ENCODE results near the gene KCND3.
A peak's percentile ranks its signal among the peaks of the same experiment; 100 is the strongest.

Gene KCND3

DNA sequence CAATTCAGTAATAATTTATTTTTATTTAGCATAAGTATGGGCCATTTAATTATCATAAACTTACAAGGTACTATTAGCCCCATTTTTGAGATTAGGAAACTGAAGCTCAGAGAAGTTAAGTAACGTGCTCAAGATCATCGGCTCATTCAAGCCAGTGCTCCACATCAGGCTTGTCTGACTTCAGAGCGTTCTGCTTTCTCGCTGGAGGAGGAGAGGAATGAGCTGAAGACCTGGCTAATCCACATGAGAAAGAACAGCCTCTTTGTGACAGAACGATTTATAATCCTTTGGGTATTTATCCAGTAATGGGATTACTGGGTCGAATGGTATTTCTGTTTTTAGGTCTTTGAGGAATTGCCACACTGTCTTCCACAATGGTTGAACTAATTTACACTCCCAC, 194.1 kb downstream of the KCND3 start:
- Histone ChIP-seq H3K27ac (no peak overlapping the region), H3K36me3 (no peaks in the 10 kb centered on the region), H3K27me3 (no peaks in the 10 kb centered on the region), H3K4me3 (no peak overlapping the region), H3K9me3 (no peaks in the 10 kb centered on the region), H3K4me1 (no peaks in the 10 kb centered on the region)
- TF ChIP-seq CTCF (IDR thresholded peaks at IDR 0.05) = no peak
- peak in 1 of 2 donors; percentile 10 for DNase-seq
- intact Hi-C loops (cut with DNase I; ENCODE audit: low total_unique reads) = loop anchor here (10.0 kb wide), 1 partner anchor 199 kb away; no protein-coding TSS in a partner anchor

- TF ChIP-seq CTCF (IDR thresholded peaks at IDR 0.05) = no peak
- DNase-seq = peak in 1 of 2 donors; percentile 3
- intact Hi-C loops (cut with DNase I; ENCODE audit: low total_unique reads) = loop anchor here (10.0 kb wide), 1 partner anchor 201 kb away; no protein-coding TSS in a partner anchor
- H3K9me3 ChIP-seq = no peaks in the 10 kb centered on the region
- no peaks in the 10 kb centered on the region for H3K27me3 ChIP-seq
- no peaks in the 10 kb centered on the region for H3K36me3 ChIP-seq
- no peaks in the 10 kb centered on the region for H3K4me1 ChIP-seq
- H3K4me3 ChIP-seq = no peak overlapping the region
- no peak overlapping the region for H3K27ac ChIP-seq
Measured at GRCh38 chr1:111793923-111794322, 195.5 kb downstream of the KCND3 start.

DNA sequence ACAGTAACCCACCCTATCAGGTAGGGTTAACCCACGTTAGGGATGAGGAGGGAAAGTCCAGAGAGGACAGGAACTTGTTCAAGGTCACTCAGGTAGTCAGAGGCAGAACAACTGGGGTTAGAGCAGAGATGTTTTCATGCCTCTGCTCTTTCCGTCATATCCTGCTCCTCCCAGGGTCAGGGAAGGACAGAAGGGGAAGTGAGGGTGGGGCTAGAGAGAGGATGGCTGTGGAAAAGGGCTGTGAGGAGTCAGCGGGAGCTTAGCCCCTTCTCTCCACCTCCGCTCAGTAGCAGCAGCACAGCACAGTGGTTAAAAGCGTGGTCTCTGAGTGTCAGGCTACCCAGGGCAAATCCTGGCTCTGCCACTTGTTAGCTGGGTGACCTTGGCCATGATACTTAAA, 197.2 kb downstream of the KCND3 start:
- intact Hi-C loops (cut with DNase I; ENCODE audit: low total_unique reads) = loop anchor here (10.0 kb wide), 1 partner anchor 203 kb away; no protein-coding TSS in a partner anchor
- no peak overlapping the region for H3K4me3 ChIP-seq
- H3K27ac ChIP-seq = no peak overlapping the region
- H3K9me3 ChIP-seq = no peaks in the 10 kb centered on the region
- DNase-seq = no peak
- no peaks in the 10 kb centered on the region for H3K4me1 ChIP-seq
- TF ChIP-seq CTCF (IDR thresholded peaks at IDR 0.05) = no peak
- no peaks in the 10 kb centered on the region for H3K27me3 ChIP-seq
- no peaks in the 10 kb centered on the region for H3K36me3 ChIP-seq

GRCh38 chr1:111791776-111792175, 197.7 kb downstream of the KCND3 start:
- Histone ChIP-seq H3K27me3 (no peaks in the 10 kb centered on the region), H3K4me1 (no peaks in the 10 kb centered on the region), H3K27ac (no peak overlapping the region), H3K4me3 (no peak overlapping the region), H3K9me3 (no peaks in the 10 kb centered on the region), H3K36me3 (no peaks in the 10 kb centered on the region)
- DNase-seq = no peak
- TF ChIP-seq CTCF (IDR thresholded peaks at IDR 0.05) = no peak
- intact Hi-C loops (cut with DNase I; ENCODE audit: low total_unique reads) = loop anchor here (10.0 kb wide), 1 partner anchor 203 kb away; no protein-coding TSS in a partner anchor

DNA sequence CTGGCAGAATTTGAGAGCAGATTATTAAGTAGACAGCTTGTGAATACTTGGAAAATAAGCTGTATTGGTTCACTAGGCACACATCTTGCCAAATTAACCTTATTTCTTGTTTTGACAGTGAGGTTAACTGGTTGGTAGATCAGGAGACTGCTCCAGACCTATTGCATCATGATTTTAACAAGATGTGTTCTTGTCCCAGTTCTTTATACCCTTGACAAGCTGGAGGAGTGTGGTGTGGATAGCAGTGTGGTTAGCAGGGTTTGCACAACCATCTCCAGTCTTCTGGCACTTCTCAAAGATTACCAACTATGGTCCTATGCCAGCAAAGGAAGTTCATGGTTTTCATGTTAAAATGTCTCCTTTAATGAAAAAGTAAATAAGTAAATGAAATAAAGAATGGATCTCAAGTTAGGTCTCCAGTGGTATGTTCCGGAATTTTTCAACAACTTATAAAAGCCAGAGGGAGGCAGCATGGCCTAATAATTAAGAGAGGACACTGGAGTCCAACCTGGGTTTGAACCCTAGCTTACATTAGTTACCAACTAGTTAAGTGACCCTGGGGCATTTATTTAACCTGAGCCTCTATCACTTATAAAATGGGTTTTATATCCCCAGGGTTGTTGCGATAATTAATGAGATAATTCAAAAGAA, 199.7 kb downstream of the KCND3 start:
- peak in 1 of 2 donors; percentile 10 for DNase-seq
- peak; percentile 11 to 38 for TF ChIP-seq CTCF (IDR thresholded peaks at IDR 0.05)
- intact Hi-C loops (cut with DNase I; ENCODE audit: low total_unique reads) = loop anchor here (10.0 kb wide), 1 partner anchor 205 kb away; no protein-coding TSS in a partner anchor
- Histone ChIP-seq H3K27ac (no peak overlapping the region), H3K36me3 (no peaks in the 10 kb centered on the region), H3K27me3 (no peaks in the 10 kb centered on the region), H3K4me3 (no peak overlapping the region), H3K4me1 (no peaks in the 10 kb centered on the region), H3K9me3 (no peaks in the 10 kb centered on the region)
